Uterus (tissue), 2 donors: Measurements from ENCODE around the gene NRGN.

Source experiments
- POLR2A ChIP-seq, 2 donors: fragments of 450-650 bp; IDR thresholded peaks; one replicate each; pipeline ENCODE4 v1.6.1; 2016; ENCODE audit warnings: antibody characterized with exemption in 2 of 2, mild to moderate bottlenecking in 1 of 2, moderate library complexity in 1 of 2
- TF ChIP-seq, protein P1 (sequence below), 4 experiments: fragments of 200-600 bp in 2 of 4; fragments of 450-650 bp in 2 of 4; sonication (generic) in 2 of 4; IDR thresholded peaks; one replicate each; pipeline ENCODE4 v1.5.1; 2016 to 2019; ENCODE audit warnings: antibody characterized with exemption in 4 of 4, mild to moderate bottlenecking in 2 of 4, moderate library complexity in 1 of 4

DNA sequence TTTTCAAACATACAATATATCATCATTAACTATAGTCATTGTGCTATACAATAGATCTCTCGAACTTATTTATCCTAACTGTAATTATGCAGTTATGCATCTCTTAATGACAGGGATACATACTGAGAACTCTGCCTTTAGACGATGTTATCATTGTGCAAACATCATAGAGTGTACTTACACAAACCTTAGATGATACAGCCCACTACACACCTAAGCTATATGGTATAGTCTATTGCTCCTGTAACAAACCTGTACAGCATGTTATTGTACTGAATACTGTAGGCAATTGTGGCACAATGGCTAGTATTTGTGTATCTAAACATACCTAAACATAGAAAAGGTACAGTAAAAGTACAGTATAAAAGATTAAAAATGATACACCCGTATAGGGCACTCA, 27.4 kb upstream of the NRGN start:
- TF ChIP-seq, protein P1, sequence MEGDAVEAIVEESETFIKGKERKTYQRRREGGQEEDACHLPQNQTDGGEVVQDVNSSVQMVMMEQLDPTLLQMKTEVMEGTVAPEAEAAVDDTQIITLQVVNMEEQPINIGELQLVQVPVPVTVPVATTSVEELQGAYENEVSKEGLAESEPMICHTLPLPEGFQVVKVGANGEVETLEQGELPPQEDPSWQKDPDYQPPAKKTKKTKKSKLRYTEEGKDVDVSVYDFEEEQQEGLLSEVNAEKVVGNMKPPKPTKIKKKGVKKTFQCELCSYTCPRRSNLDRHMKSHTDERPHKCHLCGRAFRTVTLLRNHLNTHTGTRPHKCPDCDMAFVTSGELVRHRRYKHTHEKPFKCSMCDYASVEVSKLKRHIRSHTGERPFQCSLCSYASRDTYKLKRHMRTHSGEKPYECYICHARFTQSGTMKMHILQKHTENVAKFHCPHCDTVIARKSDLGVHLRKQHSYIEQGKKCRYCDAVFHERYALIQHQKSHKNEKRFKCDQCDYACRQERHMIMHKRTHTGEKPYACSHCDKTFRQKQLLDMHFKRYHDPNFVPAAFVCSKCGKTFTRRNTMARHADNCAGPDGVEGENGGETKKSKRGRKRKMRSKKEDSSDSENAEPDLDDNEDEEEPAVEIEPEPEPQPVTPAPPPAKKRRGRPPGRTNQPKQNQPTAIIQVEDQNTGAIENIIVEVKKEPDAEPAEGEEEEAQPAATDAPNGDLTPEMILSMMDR (IDR thresholded peaks at IDR 0.05): no peak
- TF ChIP-seq POLR2A (IDR thresholded peaks at IDR 0.05): no peak
